ENCODE results near the gene TMEM182. TPM values are rescaled to one million over a fixed set of nuclear protein-coding genes. Genes with fewer than 3 reads are reported as not detected.

The TMEM182 gene
- total RNA-seq, 1 experiment from 2014 or later, result 6.5 TPM

GRCh38 chr2:102801098-102801718 is 39.4 kb downstream of the TMEM182 start:
- no peak overlapping the region for H3K4me2 ChIP-seq (ENCODE audit: low read length)
- ChIA-PET CTCF (no interaction called here), POLR2A (ENCODE audit: unreplicated experiment) (no interaction called here)
- intact Hi-C loops (cut with micrococcal nuclease), result no loop called here
- H3K4me3 ChIP-seq (ENCODE audit: low read length), result no peak overlapping the region
- no peak overlapping the region for H2AFZ ChIP-seq (ENCODE audit: low read length)
- no peaks in the 10 kb centered on the region for H3K27me3 ChIP-seq (ENCODE audit: low read length)
- TF ChIP-seq EZH2phosphoT487 (IDR thresholded peaks at IDR 0.05; ENCODE audit: borderline replicate concordance, low read length) (no peak), CTCF (conservative IDR thresholded peaks at IDR 0.05; ENCODE audit: low read depth, low read length) (no peak), EZH2 (IDR thresholded peaks at IDR 0.05; ENCODE audit: low read length, unreplicated experiment) (no peak)
- DNase-seq, result no peak
- no peaks in the 10 kb centered on the region for H3K9me2 ChIP-seq (replicated peaks; ENCODE audit: low read length)
- H3K27ac ChIP-seq (ENCODE audit: low read length), result no peak overlapping the region
- no TSS peak for BruUV-seq (replicated peaks)
- H3K4me1 ChIP-seq (ENCODE audit: insufficient read depth, low read length), result no peaks in the 10 kb centered on the region
- no peaks in the 10 kb centered on the region for H3K79me2 ChIP-seq (ENCODE audit: low read length)
- H3K9me3 ChIP-seq (ENCODE audit: low read length), result peaks cover 28% of the 10 kb centered on the region; the same call in 1 of the 2 replicates
- no peaks in the 10 kb centered on the region for H3F3A ChIP-seq (ENCODE audit: low read length, unreplicated experiment)
- H3K9ac ChIP-seq (ENCODE audit: low read length), result no peak overlapping the region
- H4K20me1 ChIP-seq (ENCODE audit: low read length), result no peaks in the 10 kb centered on the region
- ATAC-seq, result no peak
- peaks cover 44% of the 10 kb centered on the region for H3K36me3 ChIP-seq (ENCODE audit: low read depth, low read length)

- no peaks in the 10 kb centered on the region for H3K9me2 ChIP-seq (replicated peaks; ENCODE audit: low read length)
- no peaks in the 10 kb centered on the region for H3K79me2 ChIP-seq (ENCODE audit: low read length)
- TF ChIP-seq EZH2 (IDR thresholded peaks at IDR 0.05; ENCODE audit: low read length, unreplicated experiment) (no peak), EZH2phosphoT487 (IDR thresholded peaks at IDR 0.05; ENCODE audit: borderline replicate concordance, low read length) (no peak), CTCF (conservative IDR thresholded peaks at IDR 0.05; ENCODE audit: low read depth, low read length) (no peak)
- intact Hi-C loops (cut with micrococcal nuclease), result no loop called here
- H3K9ac ChIP-seq (ENCODE audit: low read length), result no peak overlapping the region
- DNase-seq (no peak), ATAC-seq (no peak)
- H3K36me3 ChIP-seq (ENCODE audit: low read depth, low read length), result peaks cover 44% of the 10 kb centered on the region
- no peak overlapping the region for H3K4me2 ChIP-seq (ENCODE audit: low read length)
- H3K27ac ChIP-seq (ENCODE audit: low read length), result no peak overlapping the region
- no TSS peak for BruUV-seq (replicated peaks)
- peaks cover 28% of the 10 kb centered on the region; the same call in 1 of the 2 replicates for H3K9me3 ChIP-seq (ENCODE audit: low read length)
- no peaks in the 10 kb centered on the region for H4K20me1 ChIP-seq (ENCODE audit: low read length)
- ChIA-PET CTCF (no interaction called here), POLR2A (ENCODE audit: unreplicated experiment) (no interaction called here)
- H3K4me1 ChIP-seq (ENCODE audit: insufficient read depth, low read length), result no peaks in the 10 kb centered on the region
- no peaks in the 10 kb centered on the region for H3K27me3 ChIP-seq (ENCODE audit: low read length)
- no peak overlapping the region for H2AFZ ChIP-seq (ENCODE audit: low read length)
- no peak overlapping the region for H3K4me3 ChIP-seq (ENCODE audit: low read length)
- H3F3A ChIP-seq (ENCODE audit: low read length, unreplicated experiment), result no peaks in the 10 kb centered on the region
These were observed 40.2 kb downstream of the TMEM182 start for GRCh38 chr2:102801858-102802699.

All from PC-3 (cell line).